A673 (cell line): ENCODE results near the gene CDCA7L. TPM values are rescaled to one million over a fixed set of nuclear protein-coding genes. Genes with fewer than 3 reads are reported as not detected.

Experiments used
- BruUV-seq: library from RNA; stranded (reverse); fragments of 400-500 nt; replicated peaks from 2 replicates; lab custom pipeline; 2021; lab: Mats Ljungman, UMichigan
- CTCF ChIA-PET: fragments of 300-600 bp; sonication (Branson Sonifier 250); formaldehyde crosslinking; loops from one replicate; lab custom pipeline; 2022; ENCODE audit warnings: antibody characterized with exemption; lab: Charles Lee
- POLR2A ChIA-PET: fragments of 300-600 bp; sonication (Branson Sonifier 250); formaldehyde crosslinking; loops from one replicate; lab custom pipeline; 2022; ENCODE audit warnings: antibody characterized with exemption; ENCODE audit not compliant: low non-redundant PET; lab: Charles Lee
- DNase-seq: peaks from one replicate; pipeline ENCODE4 v3.0.0-alpha.2; 2015; ENCODE audit warnings: low spot score
- H3K27ac ChIP-seq: fragments of 200-600 bp; sonication (generic); 2 replicates; pipeline ENCODE4 v1.5.1; 2016; ENCODE audit warnings: mixed run types, low read depth, mild to moderate bottlenecking, mixed read lengths, antibody characterized with exemption, low read length; ENCODE audit not compliant: poor library complexity, severe bottlenecking
- H3K27me3 ChIP-seq: fragments of 200-600 bp; sonication (generic); replicated peaks from 2 replicates; pipeline ENCODE4 v1.6.1; 2017; ENCODE audit warnings: mixed run types, low read depth, mild to moderate bottlenecking, mixed read lengths, antibody characterized with exemption, low read length; ENCODE audit not compliant: insufficient read depth, poor library complexity
- H3K36me3 ChIP-seq: fragments of 200-600 bp; sonication (generic); 2 replicates; pipeline ENCODE4 v1.6.1; 2016; ENCODE audit warnings: mixed run types, mild to moderate bottlenecking, mixed read lengths, antibody characterized with exemption, low read length; ENCODE audit not compliant: insufficient read depth, poor library complexity, severe bottlenecking
- H3K4me1 ChIP-seq: fragments of 200-600 bp; sonication (generic); 2 replicates; pipeline ENCODE4 v1.6.1; 2017; ENCODE audit warnings: mixed run types, mild to moderate bottlenecking, mixed read lengths, antibody characterized with exemption, low read length; ENCODE audit not compliant: insufficient read depth, poor library complexity, severe bottlenecking
- H3K4me3 ChIP-seq: fragments of 200-600 bp; sonication (generic); 2 replicates; pipeline ENCODE4 v1.5.1; 2016; ENCODE audit warnings: low read depth, mixed run types, mild to moderate bottlenecking, mixed read lengths, low read length; ENCODE audit not compliant: poor library complexity, severe bottlenecking
- H3K9me3 ChIP-seq: fragments of 200-600 bp; sonication (generic); 2 replicates; pipeline ENCODE4 v1.6.1; 2016; ENCODE audit warnings: mixed run types, low read depth, mild to moderate bottlenecking, mixed read lengths, antibody characterized with exemption, low read length; ENCODE audit not compliant: poor library complexity, severe bottlenecking
- CTCF ChIP-seq: fragments of 300-800, 200-600 bp; sonication (generic); conservative IDR thresholded peaks from 2 replicates; pipeline ENCODE4 v1.5.1; 2017; ENCODE audit warnings: low read depth, mild to moderate bottlenecking, antibody characterized with exemption, low read length, moderate library complexity, mixed read lengths
- EZH2 ChIP-seq: fragments of 200-600 bp; sonication (generic); IDR thresholded peaks from 2 replicates; pipeline ENCODE4 v1.6.1; 2017; ENCODE audit warnings: borderline replicate concordance, low read depth, mild to moderate bottlenecking, mixed read lengths, antibody characterized with exemption, low read length; ENCODE audit not compliant: poor library complexity, severe bottlenecking
- intact Hi-C: fragments of 100-400 bp; cut with micrococcal nuclease; formaldehyde crosslinking; loops from one replicate; pipeline ENCODE4 v1.10.0; 2022; ENCODE audit not compliant: unreplicated experiment
- total RNA-seq: library from RNA; stranded (reverse); gene quantifications from 2 replicates; pipeline ENCODE4 v1.2.3, GENCODE V29; 2021

The CDCA7L gene
- total RNA-seq, 1 experiment from 2014 or later = 89.2 TPM

- no peak for TF ChIP-seq EZH2
- no peak for TF ChIP-seq CTCF
- DNase-seq = no peak
- intact Hi-C loops = no loop called here
- Histone ChIP-seq H3K27me3 (peaks cover 4% of the 10 kb centered on the region), H3K4me3 (no peak overlapping the region), H3K36me3 (no peaks in the 10 kb centered on the region), H3K9me3 (no peaks in the 10 kb centered on the region), H3K27ac (no peak overlapping the region), H3K4me1 (no peaks in the 10 kb centered on the region)
- POLR2A ChIA-PET = no interaction called here
- CTCF ChIA-PET = no interaction called here
- BruUV-seq = no TSS peak
Observed at GRCh38 chr7:21960922-21961321, 15.2 kb upstream of the CDCA7L start.

GRCh38 chr7:21959387-21959776, 13.7 kb upstream of the CDCA7L start:
- no TSS peak for BruUV-seq
- Histone ChIP-seq H3K36me3 (no peaks in the 10 kb centered on the region), H3K27ac (no peak overlapping the region), H3K4me1 (no peaks in the 10 kb centered on the region), H3K9me3 (no peaks in the 10 kb centered on the region), H3K4me3 (no peak overlapping the region), H3K27me3 (no peaks in the 10 kb centered on the region)
- ChIA-PET CTCF (no interaction called here), POLR2A (interaction anchor here (0.6 kb wide), 1 partner anchor 36 kb away, joined by 3 read pairs; no protein-coding TSS in a partner anchor)
- TF ChIP-seq EZH2 = no peak
- TF ChIP-seq CTCF = no peak
- intact Hi-C loops = no loop called here
- DNase-seq = no peak

GRCh38 chr7:21953781-21954180, 8.1 kb upstream of the CDCA7L start:
- Histone ChIP-seq H3K36me3 (no peaks in the 10 kb centered on the region), H3K4me1 (no peaks in the 10 kb centered on the region), H3K27ac (no peak overlapping the region), H3K27me3 (no peaks in the 10 kb centered on the region), H3K4me3 (no peak overlapping the region), H3K9me3 (no peaks in the 10 kb centered on the region)
- POLR2A ChIA-PET = no interaction called here
- TF ChIP-seq CTCF = no peak
- intact Hi-C loops = no loop called here
- BruUV-seq = no TSS peak
- DNase-seq = no peak
- CTCF ChIA-PET = no interaction called here
